B cell (primary cell): Measurements from ENCODE around the gene PCYOX1L.

Experiments used
- CTCF ChIP-seq: fragments of 200-600 bp; IDR thresholded peaks from one replicate; pipeline ENCODE4 v1.8.0; 2022; ENCODE audit warnings: antibody characterized with exemption, mild to moderate bottlenecking
- EZH2 ChIP-seq: IDR thresholded peaks from 2 replicates; pipeline ENCODE4 v1.6.1; 2012; ENCODE audit warnings: borderline replicate concordance, low read depth, mild to moderate bottlenecking, moderate library complexity, low read length; ENCODE audit not compliant: insufficient read depth, poor library complexity, severe bottlenecking

- TF ChIP-seq CTCF (no peak), EZH2 (no peak)
Measured at GRCh38 chr5:149341876-149342275, 16.0 kb upstream of the PCYOX1L start.
